ENCODE measurements around the gene RALGAPA2. TPM values are rescaled to one million over a fixed set of nuclear protein-coding genes. Genes with fewer than 3 reads are reported as not detected.

Gene RALGAPA2
- total and polyA plus RNA-seq, 2 of the 13 experiments (the other 11 are each of a cell fraction or from before 2014, with no cell fraction given) = 13.8 to 17.7 TPM

GRCh38 chr20:20406306-20406705 is 306.1 kb downstream of the RALGAPA2 start:
- CTCF ChIA-PET (ENCODE audit: low intra/inter-chr PET ratio, low total read pairs) = no interaction called here

More at GRCh38 chr20:20406306-20406705, 306.1 kb downstream of the RALGAPA2 start:
- Histone ChIP-seq H2AFZ (ENCODE audit: low read length) (no peak overlapping the region), H3K9me3 (ENCODE audit: low read length) (no peaks in the 10 kb centered on the region), H3K27me3 (ENCODE audit: control insufficient read depth in 1 of 2, insufficient read depth in 2 of 2, low read length in 2 of 2) (no peaks in the 10 kb centered on the region), H4K20me1 (ENCODE audit: insufficient read depth, low read length) (no peaks in the 10 kb centered on the region), H3K4me3 (replicated peaks in 1 of 3; ENCODE audit: insufficient read depth in 1 of 3, low read depth in 2 of 3, low read length in 3 of 3) (no peak overlapping the region), H3K9ac (ENCODE audit: insufficient read depth, low read depth, low read length) (no peak overlapping the region), H3K27ac (ENCODE audit: extremely low read length, insufficient read depth, low read length) (no peak overlapping the region), H3K4me1 (ENCODE audit: insufficient read depth, low read length) (no peaks in the 10 kb centered on the region), H3K4me2 (ENCODE audit: low read depth, low read length) (no peak overlapping the region), H3K79me2 (ENCODE audit: insufficient read depth, low read length) (no peaks in the 10 kb centered on the region), H3K36me3 (replicated peaks in 1 of 2; ENCODE audit: control insufficient read depth in 1 of 2, insufficient read depth in 2 of 2, low read length in 2 of 2) (peaks cover 1 to 2% of the 10 kb centered on the region in 2 experiments; a peak in 4 of 5 replicates)
- no TSS peak for BruUV-seq (replicated peaks)
- TF ChIP-seq ZFP37 (CRISPR knock-in tag; IDR thresholded peaks at IDR 0.05; ENCODE audit: borderline replicate concordance) (no peak), ZNF580 (CRISPR knock-in tag; IDR thresholded peaks at IDR 0.05; ENCODE audit: borderline replicate concordance, low read depth) (no peak), ATF1 (CRISPR knock-in tag; IDR thresholded peaks at IDR 0.05) (no peak), ZNF160 (CRISPR knock-in tag; IDR thresholded peaks at IDR 0.05) (no peak), FOXJ3 (CRISPR knock-in tag; IDR thresholded peaks at IDR 0.05; ENCODE audit: borderline replicate concordance) (no peak), HMGXB4 (CRISPR knock-in tag; IDR thresholded peaks at IDR 0.05; ENCODE audit: borderline replicate concordance in 1 of 2, low read depth in 1 of 2) (no peak), FOXM1 (CRISPR knock-in tag; IDR thresholded peaks at IDR 0.05) (no peak)
- POLR2A ChIA-PET = no interaction called here
- intact Hi-C loops (cut with micrococcal nuclease; ENCODE audit: unreplicated experiment) (no loop called here), in situ Hi-C loops (cut with HindIII; ENCODE audit: extremely low pct_ligation_motif_present, low pct_unique_long_range_greater_than_20kb) (no loop called here)
- 97% methylated on average over 2 of the region's 2 CpGs for WGBS (ENCODE audit: low lambda C conversion rate)
- no peak for ATAC-seq
- no peak for DNase-seq (ENCODE audit: low spot score)
- no peak for FAIRE-seq

All from HepG2 (cell line).